HCT116 (cell line): Measurements from ENCODE around the gene GALR3.

Experiments
- CEBPB ChIP-seq: IDR thresholded peaks from 2 replicates; pipeline ENCODE4 v1.6.1; 2012; ENCODE audit warnings: low read depth
- EZH2 ChIP-seq: fragments of 200-600 bp; sonication (generic); IDR thresholded peaks from 2 replicates; pipeline ENCODE4 v1.6.1; 2017; ENCODE audit warnings: antibody characterized with exemption, mixed run types
- POLR2A ChIP-seq: IDR thresholded peaks from 2 replicates; pipeline ENCODE4 v1.7.0; 2011; ENCODE audit warnings: borderline replicate concordance; ENCODE audit not compliant: insufficient read depth, insufficient read length; ENCODE audit errors: extremely low read depth
- TCF7L2 ChIP-seq: IDR thresholded peaks from 2 replicates; pipeline ENCODE4 v1.7.0; 2011; ENCODE audit warnings: borderline replicate concordance, inconsistent platforms; ENCODE audit not compliant: insufficient read depth, insufficient read length; ENCODE audit errors: extremely low read depth
- TF ChIP-seq, protein P1 (sequence below), 3 experiments: fragments of 200-600 bp in 1 of 3; sonication (generic) in 1 of 3; IDR thresholded peaks in 2 of 3; conservative IDR thresholded peaks in 1 of 3; 2 replicates each; pipeline ENCODE4 v1.5.1; 2012 to 2017; ENCODE audit warnings: low read depth in 2 of 3, low read length in 2 of 3, antibody characterized with exemption in 1 of 3, borderline replicate concordance in 1 of 3, control low read depth in 1 of 3, mild to moderate bottlenecking in 1 of 3, mixed read lengths in 1 of 3, mixed run types in 1 of 3, moderate library complexity in 1 of 3; ENCODE audit not compliant: insufficient read depth in 1 of 3
- TF ChIP-seq, protein P2 (sequence below): IDR thresholded peaks from 2 replicates; pipeline ENCODE4 v1.6.1; 2012; ENCODE audit warnings: low read depth
- TF ChIP-seq, protein P3 (sequence below): IDR thresholded peaks from 2 replicates; pipeline ENCODE4 v1.6.1; 2011; ENCODE audit warnings: mild to moderate bottlenecking, low read length, moderate library complexity; ENCODE audit not compliant: insufficient replicate concordance; ENCODE audit errors: extremely low read depth

DNA sequence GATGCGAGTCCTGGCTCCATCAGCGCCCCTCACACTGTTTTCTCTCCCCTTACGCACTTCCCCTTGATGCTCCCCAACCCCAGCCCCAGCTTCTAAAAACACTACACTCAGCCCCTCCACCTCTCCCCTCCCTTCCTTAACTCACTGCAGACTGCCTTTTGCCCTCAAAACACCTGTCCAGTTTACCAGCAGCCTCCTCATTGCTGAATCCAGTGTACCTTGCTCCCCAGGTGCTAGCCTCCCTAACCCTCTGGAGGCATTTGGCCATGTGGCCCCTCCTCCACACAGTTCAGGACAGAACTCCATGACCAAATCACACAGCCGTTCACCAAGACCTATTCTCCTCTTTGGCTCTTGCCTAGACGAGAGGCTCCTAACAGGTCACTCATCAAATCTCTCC lies 2.8 kb upstream of the GALR3 start:
- TF ChIP-seq, protein P1, sequence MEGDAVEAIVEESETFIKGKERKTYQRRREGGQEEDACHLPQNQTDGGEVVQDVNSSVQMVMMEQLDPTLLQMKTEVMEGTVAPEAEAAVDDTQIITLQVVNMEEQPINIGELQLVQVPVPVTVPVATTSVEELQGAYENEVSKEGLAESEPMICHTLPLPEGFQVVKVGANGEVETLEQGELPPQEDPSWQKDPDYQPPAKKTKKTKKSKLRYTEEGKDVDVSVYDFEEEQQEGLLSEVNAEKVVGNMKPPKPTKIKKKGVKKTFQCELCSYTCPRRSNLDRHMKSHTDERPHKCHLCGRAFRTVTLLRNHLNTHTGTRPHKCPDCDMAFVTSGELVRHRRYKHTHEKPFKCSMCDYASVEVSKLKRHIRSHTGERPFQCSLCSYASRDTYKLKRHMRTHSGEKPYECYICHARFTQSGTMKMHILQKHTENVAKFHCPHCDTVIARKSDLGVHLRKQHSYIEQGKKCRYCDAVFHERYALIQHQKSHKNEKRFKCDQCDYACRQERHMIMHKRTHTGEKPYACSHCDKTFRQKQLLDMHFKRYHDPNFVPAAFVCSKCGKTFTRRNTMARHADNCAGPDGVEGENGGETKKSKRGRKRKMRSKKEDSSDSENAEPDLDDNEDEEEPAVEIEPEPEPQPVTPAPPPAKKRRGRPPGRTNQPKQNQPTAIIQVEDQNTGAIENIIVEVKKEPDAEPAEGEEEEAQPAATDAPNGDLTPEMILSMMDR (IDR thresholded peaks at IDR 0.05 in 2 of 3, conservative IDR thresholded peaks at IDR 0.05 in 1 of 3; ENCODE audit: borderline replicate concordance in 1 of 3, insufficient read depth in 1 of 3, low read depth in 2 of 3, low read length in 2 of 3), result no peak
- TF ChIP-seq POLR2A (no peak), TCF7L2 (no peak), CEBPB (no peak), EZH2 (no peak)
- TF ChIP-seq, protein P2, sequence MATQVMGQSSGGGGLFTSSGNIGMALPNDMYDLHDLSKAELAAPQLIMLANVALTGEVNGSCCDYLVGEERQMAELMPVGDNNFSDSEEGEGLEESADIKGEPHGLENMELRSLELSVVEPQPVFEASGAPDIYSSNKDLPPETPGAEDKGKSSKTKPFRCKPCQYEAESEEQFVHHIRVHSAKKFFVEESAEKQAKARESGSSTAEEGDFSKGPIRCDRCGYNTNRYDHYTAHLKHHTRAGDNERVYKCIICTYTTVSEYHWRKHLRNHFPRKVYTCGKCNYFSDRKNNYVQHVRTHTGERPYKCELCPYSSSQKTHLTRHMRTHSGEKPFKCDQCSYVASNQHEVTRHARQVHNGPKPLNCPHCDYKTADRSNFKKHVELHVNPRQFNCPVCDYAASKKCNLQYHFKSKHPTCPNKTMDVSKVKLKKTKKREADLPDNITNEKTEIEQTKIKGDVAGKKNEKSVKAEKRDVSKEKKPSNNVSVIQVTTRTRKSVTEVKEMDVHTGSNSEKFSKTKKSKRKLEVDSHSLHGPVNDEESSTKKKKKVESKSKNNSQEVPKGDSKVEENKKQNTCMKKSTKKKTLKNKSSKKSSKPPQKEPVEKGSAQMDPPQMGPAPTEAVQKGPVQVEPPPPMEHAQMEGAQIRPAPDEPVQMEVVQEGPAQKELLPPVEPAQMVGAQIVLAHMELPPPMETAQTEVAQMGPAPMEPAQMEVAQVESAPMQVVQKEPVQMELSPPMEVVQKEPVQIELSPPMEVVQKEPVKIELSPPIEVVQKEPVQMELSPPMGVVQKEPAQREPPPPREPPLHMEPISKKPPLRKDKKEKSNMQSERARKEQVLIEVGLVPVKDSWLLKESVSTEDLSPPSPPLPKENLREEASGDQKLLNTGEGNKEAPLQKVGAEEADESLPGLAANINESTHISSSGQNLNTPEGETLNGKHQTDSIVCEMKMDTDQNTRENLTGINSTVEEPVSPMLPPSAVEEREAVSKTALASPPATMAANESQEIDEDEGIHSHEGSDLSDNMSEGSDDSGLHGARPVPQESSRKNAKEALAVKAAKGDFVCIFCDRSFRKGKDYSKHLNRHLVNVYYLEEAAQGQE, result no peak
- TF ChIP-seq, protein P3, sequence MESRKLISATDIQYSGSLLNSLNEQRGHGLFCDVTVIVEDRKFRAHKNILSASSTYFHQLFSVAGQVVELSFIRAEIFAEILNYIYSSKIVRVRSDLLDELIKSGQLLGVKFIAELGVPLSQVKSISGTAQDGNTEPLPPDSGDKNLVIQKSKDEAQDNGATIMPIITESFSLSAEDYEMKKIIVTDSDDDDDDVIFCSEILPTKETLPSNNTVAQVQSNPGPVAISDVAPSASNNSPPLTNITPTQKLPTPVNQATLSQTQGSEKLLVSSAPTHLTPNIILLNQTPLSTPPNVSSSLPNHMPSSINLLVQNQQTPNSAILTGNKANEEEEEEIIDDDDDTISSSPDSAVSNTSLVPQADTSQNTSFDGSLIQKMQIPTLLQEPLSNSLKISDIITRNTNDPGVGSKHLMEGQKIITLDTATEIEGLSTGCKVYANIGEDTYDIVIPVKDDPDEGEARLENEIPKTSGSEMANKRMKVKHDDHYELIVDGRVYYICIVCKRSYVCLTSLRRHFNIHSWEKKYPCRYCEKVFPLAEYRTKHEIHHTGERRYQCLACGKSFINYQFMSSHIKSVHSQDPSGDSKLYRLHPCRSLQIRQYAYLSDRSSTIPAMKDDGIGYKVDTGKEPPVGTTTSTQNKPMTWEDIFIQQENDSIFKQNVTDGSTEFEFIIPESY, result no peak
